Gastroesophageal sphincter (tissue), 3 donors: ENCODE measurements around the gene USP15.

Experiments
- CTCF ChIP-seq, 4 experiments: fragments of 200-600 bp in 2 of 4; fragments of 450-650 bp in 2 of 4; sonication (generic) in 1 of 4; IDR thresholded peaks; one replicate each; pipeline ENCODE4 v1.5.1; 2017 to 2019; ENCODE audit warnings: antibody characterized with exemption in 4 of 4, mild to moderate bottlenecking in 2 of 4, moderate library complexity in 2 of 4
- POLR2A ChIP-seq, 2 donors: fragments of 450-650 bp; IDR thresholded peaks; one replicate each; pipeline ENCODE4 v1.6.1; 2017; ENCODE audit warnings: antibody characterized with exemption in 2 of 2, mild to moderate bottlenecking in 2 of 2, moderate library complexity in 1 of 2

GRCh38 chr12:62290846-62291245 lies 30.6 kb downstream of the USP15 start:
- no peak for TF ChIP-seq CTCF (IDR thresholded peaks at IDR 0.05)
- TF ChIP-seq POLR2A (IDR thresholded peaks at IDR 0.05) = no peak
